Lower lobe of right lung (tissue), 2 donors: Measurements from ENCODE around the gene SYT5. TPM values are rescaled to one million over a fixed set of nuclear protein-coding genes. Genes with fewer than 3 reads are reported as not detected.

ENCODE experiments used
- ATAC-seq, 2 donors: fragments of 200-7000 bp; cut with Tn5 transposase; one replicate each; pipeline ENCODE4 v1.9.1; 2020 to 2022; ENCODE audit warnings: mild to moderate bottlenecking in 2 of 2, moderate library complexity in 2 of 2
- DNase-seq: peaks from one replicate; pipeline ENCODE4 v3.0.0-alpha.2; 2020
- H3K27ac ChIP-seq: fragments of 200-600 bp; one replicate; pipeline ENCODE4 v1.8.0; 2022
- H3K27me3 ChIP-seq: fragments of 200-600 bp; one replicate; pipeline ENCODE4 v1.8.0; 2022; ENCODE audit warnings: low read depth
- H3K36me3 ChIP-seq: fragments of 200-600 bp; one replicate; pipeline ENCODE4 v1.8.0; 2022; ENCODE audit warnings: mild to moderate bottlenecking
- H3K4me1 ChIP-seq: fragments of 200-600 bp; one replicate; pipeline ENCODE4 v1.8.0; 2022
- H3K4me3 ChIP-seq: fragments of 200-600 bp; one replicate; pipeline ENCODE4 v1.8.0; 2022; ENCODE audit warnings: mild to moderate bottlenecking
- H3K9me3 ChIP-seq: fragments of 200-600 bp; one replicate; pipeline ENCODE4 v1.8.0; 2022
- CTCF ChIP-seq: fragments of 200-600 bp; IDR thresholded peaks from one replicate; pipeline ENCODE4 v1.8.0; 2022; ENCODE audit warnings: antibody characterized with exemption, mild to moderate bottlenecking
- intact Hi-C: fragments of 100-400 bp; cut with DNase I; formaldehyde crosslinking; loops from one replicate; pipeline ENCODE4 v1.11.0; 2022
- microRNA-seq: library from miRNA; unstranded; fragments of <30 nt; microRNA quantifications from one replicate; pipeline ENCODE4 v1.2.0, GENCODE V29; 2020; ENCODE audit warnings: borderline number of aligned reads
- total RNA-seq: library from RNA; stranded (reverse); fragmentation: NEBNext Ultra II Directional; extraction: Animal tissue kit (Norgen Biotek cat#: 25700); gene quantifications from one replicate; pipeline ENCODE4 v1.2.1, GENCODE V29; 2021
- donor health status: DM: no; HTN: yes; CAD: no; lungs with severe emphysema.

SYT5 gene
- total RNA-seq, 1 donor from 2014 or later, result not detected

GRCh38 chr19:55133639-55134444, 46.2 kb downstream of the SYT5 start:
- H3K27me3 ChIP-seq, result peaks cover 53% of the 10 kb centered on the region
- no peaks in the 10 kb centered on the region for H3K4me1 ChIP-seq
- ATAC-seq, result peak in 1 of 2 donors; percentile 41
- no peak for TF ChIP-seq CTCF
- H3K27ac ChIP-seq, result no peak overlapping the region
- intact Hi-C loops, result no loop called here
- H3K9me3 ChIP-seq, result no peaks in the 10 kb centered on the region
- DNase-seq, result no peak
- H3K4me3 ChIP-seq, result no peak overlapping the region
- H3K36me3 ChIP-seq, result no peaks in the 10 kb centered on the region

DNA sequence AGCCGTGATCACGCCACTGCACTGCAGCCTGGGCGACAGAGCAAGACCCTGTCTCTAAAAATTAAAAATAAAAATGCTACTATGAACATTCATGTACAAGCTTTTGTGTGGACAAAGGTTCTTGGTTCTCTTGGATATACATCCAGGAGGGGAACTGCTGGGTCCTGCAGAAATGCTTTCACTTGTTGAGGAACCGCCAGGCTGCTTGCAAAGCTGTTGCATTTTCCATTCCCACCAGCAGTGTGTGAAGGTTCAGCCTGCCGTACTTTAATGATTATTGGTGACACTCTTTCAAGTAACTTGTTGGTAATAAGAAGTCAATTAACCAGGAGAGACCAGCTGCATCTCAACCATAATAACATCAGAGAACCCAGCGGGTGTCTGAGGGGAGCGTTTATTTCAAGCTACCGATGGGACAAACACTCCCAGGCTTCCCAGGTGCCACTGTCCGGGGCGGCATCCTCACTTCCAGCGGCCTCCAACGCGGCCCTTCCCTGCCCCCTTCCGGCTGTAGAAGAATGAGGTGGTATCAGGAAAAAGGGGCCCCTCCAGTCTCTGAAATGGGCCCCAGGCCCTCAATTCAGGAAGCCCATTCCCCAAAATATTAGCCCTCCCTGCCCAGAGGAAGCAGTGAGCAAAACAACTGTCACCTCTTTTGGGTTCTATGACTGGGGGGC, 47.5 kb downstream of the SYT5 start:
- H3K36me3 ChIP-seq, result no peaks in the 10 kb centered on the region
- peaks cover 44% of the 10 kb centered on the region for H3K27me3 ChIP-seq
- no peaks in the 10 kb centered on the region for H3K9me3 ChIP-seq
- DNase-seq (no peak), ATAC-seq (peak in 1 of 2 donors; percentile 32)
- intact Hi-C loops, result no loop called here
- H3K27ac ChIP-seq, result no peak overlapping the region
- no peaks in the 10 kb centered on the region for H3K4me1 ChIP-seq
- H3K4me3 ChIP-seq, result no peak overlapping the region
- no peak for TF ChIP-seq CTCF

GRCh38 chr19:55131421-55131820, 48.7 kb downstream of the SYT5 start:
- no peaks in the 10 kb centered on the region for H3K9me3 ChIP-seq
- peaks cover 35% of the 10 kb centered on the region for H3K27me3 ChIP-seq
- DNase-seq, result no peak

More at GRCh38 chr19:55131421-55131820, 48.7 kb downstream of the SYT5 start:
- intact Hi-C loops, result no loop called here
- H3K27ac ChIP-seq, result no peak overlapping the region
- no peak for TF ChIP-seq CTCF
- ATAC-seq, result no peak
- H3K4me3 ChIP-seq, result no peak overlapping the region
- H3K4me1 ChIP-seq, result no peaks in the 10 kb centered on the region
- H3K36me3 ChIP-seq, result no peaks in the 10 kb centered on the region

Small RNA genes lying within 50 kb of the gene (microRNA-seq; reads per million reads assigned to microRNA genes)
- gene MIR7975, result not detected

Other genes starting within 250 kb of the SYT5 start
- gene NLRP7, start 232.8 kb downstream of the SYT5 start, total RNA-seq, result 0.15 TPM
- 22.7 TPM for gene NLRP2, start 213.9 kb downstream of the SYT5 start, total RNA-seq
- gene GP6, start 142.0 kb downstream of the SYT5 start, total RNA-seq, result 0.95 TPM
- 26.0 TPM for gene RDH13, start 117.1 kb downstream of the SYT5 start, total RNA-seq
- gene EPS8L1, start 104.4 kb downstream of the SYT5 start, total RNA-seq, result 28.1 TPM
- gene PPP1R12C, start 62.7 kb downstream of the SYT5 start, total RNA-seq, result 103 TPM
- not detected for gene TNNT1, start 31.1 kb downstream of the SYT5 start, total RNA-seq
- 2.3 TPM for gene TNNI3, start 22.6 kb downstream of the SYT5 start, total RNA-seq
- gene DNAAF3, start 13.7 kb downstream of the SYT5 start, total RNA-seq, result 12.8 TPM
- gene PTPRH, start 29.2 kb upstream of the SYT5 start, total RNA-seq, result 0.30 TPM
- gene TMEM86B, start 48.5 kb upstream of the SYT5 start, total RNA-seq, result 4.8 TPM
- 69.1 TPM for gene PPP6R1, start 78.7 kb upstream of the SYT5 start, total RNA-seq
- 23.9 TPM for gene HSPBP1, start 99.8 kb upstream of the SYT5 start, total RNA-seq
- 1.0 TPM for gene BRSK1, start 103.7 kb upstream of the SYT5 start, total RNA-seq
- 45.5 TPM for gene TMEM150B, start 145.1 kb upstream of the SYT5 start, total RNA-seq
- 14.7 TPM for gene KMT5C, start 159.6 kb upstream of the SYT5 start, total RNA-seq
- not detected for gene COX6B2, start 174.4 kb upstream of the SYT5 start, total RNA-seq
- gene GARIN5B, start 183.0 kb upstream of the SYT5 start, total RNA-seq, result not detected
- gene IL11, start 190.2 kb upstream of the SYT5 start, total RNA-seq, result not detected
- 16.2 TPM for gene TMEM190, start 196.5 kb upstream of the SYT5 start, total RNA-seq
- 16.4 TPM for gene TMEM238, start 204.0 kb upstream of the SYT5 start, total RNA-seq
- gene RPL28, start 205.6 kb upstream of the SYT5 start, total RNA-seq, result 1,501 TPM
- 18.6 TPM for gene UBE2S, start 227.5 kb upstream of the SYT5 start, total RNA-seq